T-helper 22 cell (primary cell): ENCODE data around the gene MOAP1.
"Not testable (repeated sequence)": the region's sequence is repeated elsewhere in the genome, so short reads cannot be mapped to it uniquely, and the experiment has no call there.

Experiments used
- DNase-seq: peaks from one replicate; pipeline ENCODE4 v3.0.0-alpha.2; 2020; ENCODE audit warnings: low read depth

Gene MOAP1

GRCh38 chr14:93146119-93146518 lies 38.6 kb downstream of the MOAP1 start:
- no peak for DNase-seq

- DNase-seq, result no peak
These were observed 41.6 kb downstream of the MOAP1 start for GRCh38 chr14:93142854-93143652.

GRCh38 chr14:93137864-93138263 lies 46.8 kb downstream of the MOAP1 start:
- no peak for DNase-seq

- DNase-seq, result not testable (repeated sequence)
These were observed 48.2 kb downstream of the MOAP1 start for GRCh38 chr14:93136508-93136907.

- no peak for DNase-seq
These were observed 48.7 kb downstream of the MOAP1 start for GRCh38 chr14:93136009-93136408.

GRCh38 chr14:93135399-93135798 lies 49.3 kb downstream of the MOAP1 start:
- no peak for DNase-seq

GRCh38 chr14:93133464-93133863 lies 51.2 kb downstream of the MOAP1 start:
- DNase-seq, result no peak

- no peak for DNase-seq
These were observed 52.1 kb downstream of the MOAP1 start for GRCh38 chr14:93132472-93133065.
